ENCODE measurements around the gene OGA. TPM values are rescaled to one million over a fixed set of nuclear protein-coding genes. Genes with fewer than 3 reads are reported as not detected.

OGA gene
- total and polyA plus RNA-seq, 2 of the 8 experiments (the other 6 are each of a cell fraction or from before 2014, with no cell fraction given): 31.2 to 107 TPM

DNA sequence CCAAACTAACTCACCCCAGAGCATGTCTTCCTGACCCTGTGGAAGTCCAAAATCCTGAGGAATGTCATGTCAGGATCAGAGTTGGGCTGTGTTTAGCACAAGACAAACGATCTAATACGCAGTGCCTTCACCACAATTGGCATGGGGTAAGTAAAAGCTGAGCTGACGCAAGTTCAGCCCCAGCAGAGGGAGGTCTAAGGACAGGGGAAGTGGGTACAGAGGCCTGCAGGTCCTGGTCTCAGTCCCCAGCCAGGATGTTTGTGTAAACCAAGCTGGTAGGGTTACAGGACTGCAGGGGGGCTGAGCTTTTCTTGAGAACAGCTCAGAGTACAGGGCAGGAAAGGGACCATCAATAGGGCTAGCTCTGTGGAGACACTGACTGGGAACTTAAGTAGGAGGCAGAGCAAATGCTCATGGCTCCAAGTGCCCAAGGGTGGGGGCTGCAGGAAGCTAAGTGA is 30.7 kb upstream of the OGA start (continued):
- no peak for TF ChIP-seq HDAC2 (IDR thresholded peaks at IDR 0.05; ENCODE audit: borderline replicate concordance in 1 of 2, low read depth in 2 of 2, low read length in 2 of 2)
- TF ChIP-seq PHF8 (conservative IDR thresholded peaks at IDR 0.05; ENCODE audit: low read depth, low read length): no peak
- no peak for TF ChIP-seq GABPA (IDR thresholded peaks at IDR 0.05; ENCODE audit: borderline replicate concordance, insufficient read depth, low read length)
- TF ChIP-seq POLR2AphosphoS5 (IDR thresholded peaks at IDR 0.05; ENCODE audit: low read depth, low read length): no peak

Measured in H1 (cell line).